ENCODE measurements around the gene ADIG.

GRCh38 chr20:38623061-38623460, 42.1 kb downstream of the ADIG start:
- no peak for TF ChIP-seq CTCF (IDR thresholded peaks at IDR 0.05; ENCODE audit: low read length)
- TF ChIP-seq EZH2 (optimal IDR thresholded peaks at IDR 0.05; ENCODE audit: low read depth, low read length): no peak

All from MM.1S (cell line).